ENCODE results near the gene TSPAN14. TPM values are rescaled to one million over a fixed set of nuclear protein-coding genes. Genes with fewer than 3 reads are reported as not detected.

TSPAN14 gene
- total and polyA plus RNA-seq, 2 of the 13 experiments (the other 11 are each of a cell fraction or from before 2014, with no cell fraction given), result 24.1 to 80.6 TPM

DNA sequence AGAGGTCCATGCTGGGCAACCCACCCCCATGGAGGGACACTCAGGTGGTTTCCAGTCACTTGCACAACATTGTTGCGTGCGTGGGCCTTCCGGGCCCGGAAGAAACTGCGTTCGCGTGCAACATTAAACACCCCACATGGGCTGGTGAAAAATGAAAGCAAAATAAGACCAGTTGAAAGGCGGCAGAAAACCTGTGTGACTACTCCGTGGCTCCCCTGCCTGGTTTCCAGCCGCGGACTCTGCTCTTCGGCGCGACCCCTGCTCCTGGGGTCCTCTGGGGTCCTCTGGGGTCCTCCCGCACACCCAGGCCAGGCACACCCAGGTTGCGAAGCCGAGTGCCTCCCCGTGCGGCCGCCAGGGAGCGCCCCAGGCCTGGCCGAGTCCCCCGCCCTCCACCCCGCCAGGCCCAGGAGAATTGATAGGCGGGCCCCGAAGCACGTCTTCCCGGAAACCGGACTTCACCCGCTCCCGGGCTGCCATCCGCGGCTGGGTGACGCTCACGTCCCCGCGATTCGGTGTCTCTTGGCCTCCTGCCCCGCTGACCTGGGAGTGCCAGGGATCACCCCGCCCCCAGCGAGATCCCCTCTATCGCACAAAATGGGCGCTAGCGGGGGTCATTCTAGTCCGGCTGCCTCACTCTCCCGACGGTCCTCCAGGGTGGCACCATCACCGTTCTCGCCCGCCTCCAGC is 81.7 kb downstream of the TSPAN14 start (continued):
- TF ChIP-seq, protein P1, sequence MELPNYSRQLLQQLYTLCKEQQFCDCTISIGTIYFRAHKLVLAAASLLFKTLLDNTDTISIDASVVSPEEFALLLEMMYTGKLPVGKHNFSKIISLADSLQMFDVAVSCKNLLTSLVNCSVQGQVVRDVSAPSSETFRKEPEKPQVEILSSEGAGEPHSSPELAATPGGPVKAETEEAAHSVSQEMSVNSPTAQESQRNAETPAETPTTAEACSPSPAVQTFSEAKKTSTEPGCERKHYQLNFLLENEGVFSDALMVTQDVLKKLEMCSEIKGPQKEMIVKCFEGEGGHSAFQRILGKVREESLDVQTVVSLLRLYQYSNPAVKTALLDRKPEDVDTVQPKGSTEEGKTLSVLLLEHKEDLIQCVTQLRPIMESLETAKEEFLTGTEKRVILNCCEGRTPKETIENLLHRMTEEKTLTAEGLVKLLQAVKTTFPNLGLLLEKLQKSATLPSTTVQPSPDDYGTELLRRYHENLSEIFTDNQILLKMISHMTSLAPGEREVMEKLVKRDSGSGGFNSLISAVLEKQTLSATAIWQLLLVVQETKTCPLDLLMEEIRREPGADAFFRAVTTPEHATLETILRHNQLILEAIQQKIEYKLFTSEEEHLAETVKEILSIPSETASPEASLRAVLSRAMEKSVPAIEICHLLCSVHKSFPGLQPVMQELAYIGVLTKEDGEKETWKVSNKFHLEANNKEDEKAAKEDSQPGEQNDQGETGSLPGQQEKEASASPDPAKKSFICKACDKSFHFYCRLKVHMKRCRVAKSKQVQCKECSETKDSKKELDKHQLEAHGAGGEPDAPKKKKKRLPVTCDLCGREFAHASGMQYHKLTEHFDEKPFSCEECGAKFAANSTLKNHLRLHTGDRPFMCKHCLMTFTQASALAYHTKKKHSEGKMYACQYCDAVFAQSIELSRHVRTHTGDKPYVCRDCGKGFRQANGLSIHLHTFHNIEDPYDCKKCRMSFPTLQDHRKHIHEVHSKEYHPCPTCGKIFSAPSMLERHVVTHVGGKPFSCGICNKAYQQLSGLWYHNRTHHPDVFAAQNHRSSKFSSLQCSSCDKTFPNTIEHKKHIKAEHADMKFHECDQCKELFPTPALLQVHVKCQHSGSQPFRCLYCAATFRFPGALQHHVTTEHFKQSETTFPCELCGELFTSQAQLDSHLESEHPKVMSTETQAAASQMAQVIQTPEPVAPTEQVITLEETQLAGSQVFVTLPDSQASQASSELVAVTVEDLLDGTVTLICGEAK (IDR thresholded peaks at IDR 0.05), result no peak
- TF ChIP-seq, protein P1 (CRISPR knock-in tag; IDR thresholded peaks at IDR 0.05), result no peak
- no peak for TF ChIP-seq ZNF333 (CRISPR knock-in tag; IDR thresholded peaks at IDR 0.05; ENCODE audit: borderline replicate concordance)
- TF ChIP-seq, protein P2, sequence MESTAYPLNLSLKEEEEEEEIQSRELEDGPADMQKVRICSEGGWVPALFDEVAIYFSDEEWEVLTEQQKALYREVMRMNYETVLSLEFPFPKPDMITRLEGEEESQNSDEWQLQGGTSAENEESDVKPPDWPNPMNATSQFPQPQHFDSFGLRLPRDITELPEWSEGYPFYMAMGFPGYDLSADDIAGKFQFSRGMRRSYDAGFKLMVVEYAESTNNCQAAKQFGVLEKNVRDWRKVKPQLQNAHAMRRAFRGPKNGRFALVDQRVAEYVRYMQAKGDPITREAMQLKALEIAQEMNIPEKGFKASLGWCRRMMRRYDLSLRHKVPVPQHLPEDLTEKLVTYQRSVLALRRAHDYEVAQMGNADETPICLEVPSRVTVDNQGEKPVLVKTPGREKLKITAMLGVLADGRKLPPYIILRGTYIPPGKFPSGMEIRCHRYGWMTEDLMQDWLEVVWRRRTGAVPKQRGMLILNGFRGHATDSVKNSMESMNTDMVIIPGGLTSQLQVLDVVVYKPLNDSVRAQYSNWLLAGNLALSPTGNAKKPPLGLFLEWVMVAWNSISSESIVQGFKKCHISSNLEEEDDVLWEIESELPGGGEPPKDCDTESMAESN (CRISPR knock-in tag; conservative IDR thresholded peaks at IDR 0.05), result no peak
- no peak for TF ChIP-seq SPEN (CRISPR knock-in tag; IDR thresholded peaks at IDR 0.05; ENCODE audit: low read depth)
- TF ChIP-seq KDM1A (CRISPR knock-in tag; IDR thresholded peaks at IDR 0.05), result no peak
- TF ChIP-seq, protein P3, sequence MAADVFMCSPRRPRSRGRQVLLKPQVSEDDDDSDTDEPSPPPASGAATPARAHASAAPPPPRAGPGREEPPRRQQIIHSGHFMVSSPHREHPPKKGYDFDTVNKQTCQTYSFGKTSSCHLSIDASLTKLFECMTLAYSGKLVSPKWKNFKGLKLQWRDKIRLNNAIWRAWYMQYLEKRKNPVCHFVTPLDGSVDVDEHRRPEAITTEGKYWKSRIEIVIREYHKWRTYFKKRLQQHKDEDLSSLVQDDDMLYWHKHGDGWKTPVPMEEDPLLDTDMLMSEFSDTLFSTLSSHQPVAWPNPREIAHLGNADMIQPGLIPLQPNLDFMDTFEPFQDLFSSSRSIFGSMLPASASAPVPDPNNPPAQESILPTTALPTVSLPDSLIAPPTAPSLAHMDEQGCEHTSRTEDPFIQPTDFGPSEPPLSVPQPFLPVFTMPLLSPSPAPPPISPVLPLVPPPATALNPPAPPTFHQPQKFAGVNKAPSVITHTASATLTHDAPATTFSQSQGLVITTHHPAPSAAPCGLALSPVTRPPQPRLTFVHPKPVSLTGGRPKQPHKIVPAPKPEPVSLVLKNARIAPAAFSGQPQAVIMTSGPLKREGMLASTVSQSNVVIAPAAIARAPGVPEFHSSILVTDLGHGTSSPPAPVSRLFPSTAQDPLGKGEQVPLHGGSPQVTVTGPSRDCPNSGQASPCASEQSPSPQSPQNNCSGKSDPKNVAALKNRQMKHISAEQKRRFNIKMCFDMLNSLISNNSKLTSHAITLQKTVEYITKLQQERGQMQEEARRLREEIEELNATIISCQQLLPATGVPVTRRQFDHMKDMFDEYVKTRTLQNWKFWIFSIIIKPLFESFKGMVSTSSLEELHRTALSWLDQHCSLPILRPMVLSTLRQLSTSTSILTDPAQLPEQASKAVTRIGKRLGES (CRISPR knock-in tag; IDR thresholded peaks at IDR 0.05; ENCODE audit: borderline replicate concordance), result no peak
